GM03348 (cell line): ENCODE measurements around the gene HDAC7.

Experiments
- DNase-seq: peaks from one replicate; pipeline ENCODE4 v3.0.0; 2012; ENCODE audit warnings: low spot score

The HDAC7 gene

GRCh38 chr12:47745485-47746041 lies 74.1 kb downstream of the HDAC7 start:
- no peak for DNase-seq

DNA sequence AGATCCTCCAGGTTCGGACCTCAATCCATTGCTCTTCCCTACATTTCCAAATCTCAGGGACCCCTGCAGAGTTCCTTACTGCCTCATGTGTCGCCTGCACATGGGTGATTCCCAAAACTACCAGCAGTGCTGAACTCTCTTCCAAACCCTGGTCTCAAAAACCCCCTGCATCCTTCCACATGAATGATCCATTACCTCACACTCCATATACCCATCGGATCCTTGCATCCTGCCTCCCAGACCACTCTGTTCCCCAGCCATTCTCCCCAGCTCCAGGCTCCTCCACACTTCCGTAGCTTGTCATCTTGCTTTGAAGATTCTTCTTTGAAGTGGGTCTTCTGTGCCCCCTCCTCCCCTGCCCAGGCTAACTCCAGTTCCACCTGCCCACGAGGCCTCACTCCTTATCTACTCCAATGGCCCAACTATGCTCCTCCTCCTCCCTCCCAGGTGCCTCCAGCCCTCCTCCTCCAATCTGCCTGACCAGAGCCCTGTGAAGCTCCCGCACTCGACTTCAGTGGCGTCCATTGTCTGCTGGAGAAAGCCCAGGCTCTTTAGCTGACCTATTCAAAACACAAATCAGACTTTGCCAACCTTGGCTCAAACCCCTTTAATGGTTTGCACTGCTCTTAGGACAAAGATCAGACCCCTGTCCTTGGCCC lies 74.8 kb downstream of the HDAC7 start:
- DNase-seq: no peak

- DNase-seq: no peak
Measured at GRCh38 chr12:47744005-47744651, 75.6 kb downstream of the HDAC7 start.

GRCh38 chr12:47743311-47743860 lies 76.3 kb downstream of the HDAC7 start:
- DNase-seq: no peak

DNA sequence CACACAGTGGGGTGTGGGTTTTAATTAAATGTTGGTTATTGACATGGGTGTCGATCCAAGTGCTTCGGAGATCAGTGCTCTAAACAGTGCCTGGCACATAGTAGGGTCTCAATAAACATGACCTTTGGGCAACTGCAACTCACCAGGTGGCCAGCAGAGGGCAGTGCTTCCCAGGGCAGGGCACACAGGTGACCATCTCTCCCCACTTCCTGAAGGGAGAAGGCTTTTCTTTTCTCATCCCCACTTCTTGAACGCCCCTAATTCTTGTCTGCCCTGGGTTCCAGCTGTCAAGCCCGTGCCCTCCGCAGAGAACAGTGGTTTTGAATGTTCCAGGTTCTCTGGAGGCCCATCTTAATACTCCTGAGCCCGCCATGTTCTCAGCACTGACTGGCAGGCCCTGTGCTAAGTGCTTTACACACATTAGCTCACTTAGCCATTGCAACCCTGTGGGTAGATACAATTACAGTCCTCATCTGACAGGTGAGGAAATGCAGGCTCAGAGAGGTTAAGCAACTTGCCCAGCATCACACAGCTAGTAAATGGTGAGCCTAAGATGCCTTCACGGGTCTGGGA lies 77.4 kb downstream of the HDAC7 start:
- peak; percentile 65 for DNase-seq

DNA sequence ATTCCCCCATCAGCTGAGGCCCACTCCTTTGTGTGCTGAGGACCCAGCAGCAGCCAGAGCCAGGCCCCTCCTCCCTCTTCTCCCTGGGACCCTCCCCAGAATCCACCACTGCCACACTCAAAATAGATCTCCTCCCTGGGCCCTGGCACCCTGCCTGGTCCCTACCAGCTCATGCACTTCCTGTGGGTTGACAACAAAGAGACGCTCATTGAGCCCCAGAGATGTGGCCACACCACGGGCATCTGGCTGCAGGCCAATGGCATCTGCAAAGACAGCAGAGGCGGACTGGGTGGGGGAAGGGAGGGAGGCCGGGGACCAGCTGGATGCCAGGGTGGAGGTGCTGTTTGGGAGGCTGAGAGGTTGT lies 78.4 kb downstream of the HDAC7 start:
- DNase-seq: no peak

DNA sequence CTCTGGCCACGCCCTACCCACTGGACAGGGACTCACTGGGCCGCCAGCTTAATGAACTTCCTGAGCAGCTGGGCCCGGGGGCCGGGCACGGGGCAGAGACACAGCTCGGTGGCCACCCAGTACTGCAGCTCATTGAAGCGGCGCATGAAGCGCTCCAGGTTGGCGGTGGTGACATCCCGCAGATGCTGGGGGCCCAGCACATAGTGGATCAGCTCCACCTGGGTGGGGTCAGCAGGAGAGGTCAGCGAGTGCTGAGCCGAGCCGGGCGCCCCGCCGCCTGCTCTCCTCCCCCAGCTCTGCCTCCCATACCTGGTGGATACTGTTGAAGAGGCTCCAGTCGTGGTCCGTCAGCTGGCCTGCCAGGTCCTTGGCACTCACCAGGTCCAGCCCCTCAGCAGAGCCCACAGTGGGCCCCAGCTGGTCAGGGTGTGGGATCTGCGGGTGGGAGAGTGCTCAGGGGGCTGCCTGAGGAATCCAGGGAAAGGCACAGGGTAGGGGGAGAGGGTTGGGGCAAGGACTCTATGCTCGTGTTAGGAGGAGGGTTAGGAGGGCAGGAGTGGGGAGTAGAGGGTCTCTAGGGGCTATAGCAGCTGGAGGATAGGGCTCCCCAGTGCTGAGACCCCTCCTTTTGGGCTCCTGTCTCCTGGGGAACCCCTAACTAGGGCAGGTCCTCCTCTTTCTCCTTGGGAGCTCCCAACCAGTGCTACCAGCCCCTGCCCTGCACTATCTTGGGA lies 78.9 kb downstream of the HDAC7 start:
- no peak for DNase-seq

DNA sequence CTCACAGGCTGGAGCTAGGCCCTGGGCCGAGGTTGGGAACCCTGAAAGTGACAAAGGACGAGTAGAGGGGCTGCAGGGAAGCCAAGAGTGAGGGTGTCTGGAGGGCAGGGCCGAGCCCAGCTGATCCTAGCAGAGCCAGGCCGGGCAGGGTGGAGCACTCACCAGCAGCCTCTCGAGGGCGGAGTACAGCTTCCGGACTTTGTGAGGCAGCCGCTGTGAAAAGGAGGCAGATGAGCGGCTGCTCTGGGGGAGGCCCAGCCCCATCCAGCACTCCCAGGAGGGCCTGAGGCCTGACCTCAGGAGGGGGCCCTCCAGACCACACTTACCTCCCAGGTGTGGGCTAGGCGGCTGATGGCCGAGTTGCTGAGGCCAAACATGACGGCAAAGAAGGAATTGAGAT lies 79.7 kb downstream of the HDAC7 start:
- no peak for DNase-seq

DNA sequence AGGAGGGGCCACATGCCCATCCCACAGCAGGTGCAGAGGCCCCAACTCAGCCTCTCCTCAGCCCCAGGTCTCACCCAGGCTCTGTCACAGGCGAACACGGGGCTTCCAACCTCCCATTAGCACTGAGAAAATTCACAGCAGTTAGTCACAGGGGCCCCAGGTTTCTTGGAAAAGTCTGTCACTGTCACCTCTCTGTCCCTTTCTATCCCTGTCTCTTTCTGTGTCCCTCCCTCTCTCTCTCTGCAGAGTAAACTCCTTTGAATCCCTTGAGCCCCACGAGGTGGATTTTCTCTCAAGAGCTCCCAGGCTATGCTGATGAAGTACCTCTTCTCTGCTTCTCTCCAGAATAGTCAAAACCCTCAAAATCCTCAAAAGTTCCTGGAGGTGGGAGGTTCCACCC lies 80.4 kb downstream of the HDAC7 start:
- DNase-seq: no peak

DNA sequence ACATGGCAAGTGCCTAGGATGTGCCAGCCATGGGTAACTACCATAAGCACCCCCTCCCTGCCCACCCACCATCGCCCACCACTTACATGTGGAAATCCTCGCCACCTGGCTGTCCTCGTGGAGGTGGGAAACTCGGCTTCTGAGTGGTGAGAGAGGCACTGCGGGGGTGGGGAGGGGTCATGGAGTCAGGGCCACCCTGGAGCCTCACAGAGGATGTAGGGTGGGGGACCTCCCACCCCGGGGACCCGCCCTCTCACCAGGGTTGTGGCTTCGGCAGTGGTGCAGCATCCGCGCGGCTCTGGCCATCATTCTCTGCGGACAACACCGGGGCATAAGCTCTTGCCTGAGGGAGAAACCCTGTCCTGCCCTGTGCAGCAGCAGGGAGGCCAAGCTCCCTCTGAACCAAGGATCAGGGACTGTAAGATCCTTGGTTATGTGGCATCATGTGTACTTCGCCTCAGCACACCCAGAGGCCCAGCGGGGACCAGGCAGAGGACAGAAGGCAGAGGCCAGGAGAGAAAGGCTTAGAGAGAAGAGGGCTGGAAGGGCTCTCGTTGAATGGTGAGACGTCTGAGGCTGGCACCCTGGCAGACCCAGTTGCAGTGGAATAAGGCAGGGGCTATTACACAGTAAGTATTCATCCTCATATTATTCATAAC lies 81.6 kb downstream of the HDAC7 start:
- DNase-seq: no peak

GRCh38 chr12:47736877-47737676 lies 82.6 kb downstream of the HDAC7 start:
- peak; percentile 87 for DNase-seq

GRCh38 chr12:47736216-47736615 lies 83.5 kb downstream of the HDAC7 start:
- DNase-seq: no peak

DNA sequence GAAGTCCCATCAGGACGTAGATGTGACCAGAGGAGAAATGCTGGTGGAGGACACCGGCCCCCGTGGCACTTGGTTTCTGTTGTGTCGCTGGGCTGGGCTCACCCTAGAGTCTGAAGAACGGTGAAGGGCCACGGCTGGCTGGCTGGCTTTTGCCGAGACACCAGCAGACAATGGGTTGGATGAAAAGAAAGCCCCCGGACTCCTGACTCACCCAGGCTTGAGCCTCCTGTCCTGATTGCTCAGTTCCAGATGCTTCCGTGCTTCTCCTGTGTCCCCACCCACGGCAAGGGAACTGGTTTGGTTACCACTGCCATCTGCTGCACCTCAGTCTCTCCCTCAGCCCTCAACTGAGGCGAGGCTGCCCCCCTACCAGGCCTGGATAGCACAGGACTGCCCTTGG lies 84.1 kb downstream of the HDAC7 start:
- DNase-seq: no peak

DNA sequence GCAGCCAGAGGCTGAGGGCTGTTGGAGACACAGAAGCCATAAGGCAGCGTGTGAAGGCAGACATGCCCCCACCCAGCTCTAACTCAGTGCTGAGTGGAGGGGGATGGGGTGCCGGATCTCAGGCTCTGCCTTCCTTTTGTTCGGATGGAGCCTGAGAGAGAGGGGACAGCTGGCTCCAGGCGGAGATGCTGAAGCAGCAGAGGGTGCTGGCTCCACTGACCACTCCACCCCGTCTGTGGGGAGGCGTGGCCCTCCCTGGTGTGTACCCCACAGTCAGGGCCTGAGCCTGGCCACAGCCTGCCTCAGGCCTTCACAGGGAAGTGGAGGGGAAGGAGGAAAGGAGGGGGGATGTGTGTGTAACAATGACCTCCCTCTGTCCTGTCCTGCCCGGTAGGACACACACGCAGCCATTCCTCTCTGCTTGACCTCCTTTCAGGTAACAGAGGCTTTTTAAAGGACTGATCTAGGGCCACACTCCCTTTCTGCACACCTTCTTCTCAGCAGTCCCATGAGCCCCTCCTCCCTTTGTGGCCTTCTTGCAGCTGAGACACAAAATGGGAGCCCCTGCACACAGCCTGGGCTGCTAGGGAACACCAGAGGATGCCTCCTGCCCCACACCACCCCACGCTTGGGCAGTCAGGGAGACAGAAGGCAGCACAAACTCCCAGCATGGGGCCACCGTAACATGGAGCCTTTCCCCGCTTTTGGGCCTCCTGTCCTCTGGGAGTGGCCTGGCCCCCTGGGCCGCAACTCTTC lies 84.8 kb downstream of the HDAC7 start:
- DNase-seq: no peak

GRCh38 chr12:47733142-47733541 lies 86.6 kb downstream of the HDAC7 start:
- DNase-seq: no peak
